H9 (cell line): Measurements from ENCODE around the gene CDC5L. TPM values are rescaled to one million over a fixed set of nuclear protein-coding genes. Genes with fewer than 3 reads are reported as not detected.

ENCODE experiments used
- DNase-seq: peaks from one replicate; pipeline ENCODE4 v3.0.0-alpha.2; 2017
- H2AFZ ChIP-seq: one replicate; pipeline ENCODE4 v1.6.1; 2013; ENCODE audit warnings: mild to moderate bottlenecking, low read length, control low read depth, moderate library complexity
- H2AK5ac ChIP-seq: 2 replicates; pipeline ENCODE4 v1.6.1; 2013; ENCODE audit warnings: low read length, control low read depth, mixed read lengths; ENCODE audit not compliant: insufficient read length
- H2BK120ac ChIP-seq: one replicate; pipeline ENCODE4 v1.6.1; 2013; ENCODE audit warnings: low read depth, mild to moderate bottlenecking, low read length, control low read depth, inconsistent platforms; ENCODE audit not compliant: poor library complexity, severe bottlenecking
- H2BK12ac ChIP-seq: 2 replicates; pipeline ENCODE4 v1.6.1; 2013; ENCODE audit warnings: low read length, control low read depth, mixed read lengths, low read depth; ENCODE audit not compliant: insufficient read length
- H2BK15ac ChIP-seq: 2 replicates; pipeline ENCODE4 v1.6.1; 2013; ENCODE audit warnings: low read depth, low read length, control low read depth
- H2BK20ac ChIP-seq: one replicate; pipeline ENCODE4 v1.6.1; 2013; ENCODE audit warnings: low read depth, mild to moderate bottlenecking, low read length, control low read depth, inconsistent platforms; ENCODE audit not compliant: poor library complexity, severe bottlenecking
- H2BK5ac ChIP-seq: 2 replicates; pipeline ENCODE4 v1.6.1; 2013; ENCODE audit warnings: low read length, control low read depth, mixed read lengths; ENCODE audit not compliant: insufficient read length
- H3K14ac ChIP-seq: 2 replicates; pipeline ENCODE4 v1.6.1; 2013; ENCODE audit warnings: low read length, control low read depth; ENCODE audit not compliant: insufficient read depth
- H3K18ac ChIP-seq: 2 replicates; pipeline ENCODE4 v1.6.1; 2013; ENCODE audit warnings: low read depth, mild to moderate bottlenecking, mixed read lengths, low read length, control low read depth; ENCODE audit not compliant: insufficient read length
- H3K23ac ChIP-seq: 2 replicates; pipeline ENCODE4 v1.6.1; 2013; ENCODE audit warnings: low read length, control low read depth, mixed read lengths, low read depth; ENCODE audit not compliant: insufficient read length
- H3K23me2 ChIP-seq: 2 replicates; pipeline ENCODE4 v1.6.1; 2013; ENCODE audit warnings: low read depth, mild to moderate bottlenecking, mixed read lengths, low read length, control low read depth; ENCODE audit not compliant: insufficient read length, poor library complexity, severe bottlenecking
- H3K27ac ChIP-seq: 2 replicates; pipeline ENCODE4 v1.5.1; 2013; ENCODE audit warnings: low read length, control low read depth, mixed read lengths, low read depth; ENCODE audit not compliant: insufficient read length
- H3K27me3 ChIP-seq: 2 replicates; pipeline ENCODE4 v1.6.1; 2013; ENCODE audit warnings: low read length, control low read depth, inconsistent platforms; ENCODE audit not compliant: insufficient read depth
- H3K4ac ChIP-seq: 2 replicates; pipeline ENCODE4 v1.6.1; 2013; ENCODE audit warnings: low read depth, mild to moderate bottlenecking, control low read depth, inconsistent platforms, low read length, moderate library complexity
- H3K4me1 ChIP-seq: 2 replicates; pipeline ENCODE4 v1.6.1; 2013; ENCODE audit warnings: low read length, control low read depth, inconsistent platforms; ENCODE audit not compliant: insufficient read depth
- H3K4me2 ChIP-seq: 2 replicates; pipeline ENCODE4 v1.6.1; 2013; ENCODE audit warnings: low read length, control low read depth, mixed read lengths; ENCODE audit not compliant: insufficient read length, insufficient read depth
- H3K56ac ChIP-seq: 2 replicates; pipeline ENCODE4 v1.6.1; 2013; ENCODE audit warnings: low read depth, mild to moderate bottlenecking, mixed read lengths, low read length, control low read depth; ENCODE audit not compliant: insufficient read length
- H3K79me1 ChIP-seq: 2 replicates; pipeline ENCODE4 v1.6.1; 2013; ENCODE audit warnings: low read depth, mild to moderate bottlenecking, moderate library complexity, low read length, control low read depth, inconsistent platforms; ENCODE audit not compliant: insufficient read depth, poor library complexity, severe bottlenecking
- H3K79me2 ChIP-seq: 2 replicates; pipeline ENCODE4 v1.6.1; 2013; ENCODE audit warnings: low read length, control low read depth, inconsistent platforms; ENCODE audit not compliant: insufficient read depth
- H3K9ac ChIP-seq: 2 replicates; pipeline ENCODE4 v1.6.1; 2013; ENCODE audit warnings: low read length, control low read depth, mixed read lengths; ENCODE audit not compliant: insufficient read length; ENCODE audit errors: extremely low read depth
- H3K9me3 ChIP-seq: one replicate; pipeline ENCODE4 v1.6.1; 2013; ENCODE audit warnings: low read depth, low read length, inconsistent platforms; ENCODE audit not compliant: control insufficient read depth
- H3T11ph ChIP-seq: one replicate; pipeline ENCODE4 v1.6.1; 2013; ENCODE audit warnings: mild to moderate bottlenecking, low read length, control low read depth, inconsistent platforms
- H4K20me1 ChIP-seq: one replicate; pipeline ENCODE4 v1.6.1; 2013; ENCODE audit not compliant: control insufficient read depth, insufficient read length, insufficient read depth
- H4K5ac ChIP-seq: 2 replicates; pipeline ENCODE4 v1.6.1; 2013; ENCODE audit warnings: low read depth, mild to moderate bottlenecking, mixed read lengths, low read length, control low read depth; ENCODE audit not compliant: insufficient read length
- H4K8ac ChIP-seq: replicated peaks from 2 replicates; pipeline ENCODE4 v1.6.1; 2013; ENCODE audit warnings: low read length, control low read depth, mixed read lengths, low read depth; ENCODE audit not compliant: insufficient read length
- H4K91ac ChIP-seq: 2 replicates; pipeline ENCODE4 v1.6.1; 2013; ENCODE audit warnings: low read depth, mild to moderate bottlenecking, moderate library complexity, mixed read lengths, low read length, control low read depth; ENCODE audit not compliant: insufficient read length
- H3K27ac Mint-ChIP-seq, 3 experiments: 2 replicates in 2 of 3; 3 replicates in 1 of 3; pipeline ENCODE4 v1.8.0; 2020 to 2021; ENCODE audit warnings: mixed read lengths in 3 of 3, mild to moderate bottlenecking in 1 of 3, moderate library complexity in 1 of 3
- H3K27me3 Mint-ChIP-seq: 2 replicates; pipeline ENCODE4 v1.8.0; 2021; ENCODE audit warnings: low read depth, mild to moderate bottlenecking, moderate library complexity, mixed read lengths
- H3K36me3 Mint-ChIP-seq, 3 experiments: 2 replicates in 2 of 3; 3 replicates in 1 of 3; pipeline ENCODE4 v1.8.0; 2020 to 2021; ENCODE audit warnings: low read depth in 3 of 3, mixed read lengths in 3 of 3; ENCODE audit not compliant: insufficient read depth in 1 of 3
- H3K4me1 Mint-ChIP-seq, 2 experiments: 2 replicates each; pipeline ENCODE4 v1.8.0; 2020; ENCODE audit warnings: mixed read lengths in 2 of 2
- H3K4me3 Mint-ChIP-seq, 2 experiments: 2 replicates in 1 of 2; 3 replicates in 1 of 2; pipeline ENCODE4 v1.8.0; 2020 to 2021; ENCODE audit warnings: mild to moderate bottlenecking in 2 of 2, mixed read lengths in 2 of 2, moderate library complexity in 1 of 2
- H3K9me3 Mint-ChIP-seq, 2 experiments: 2 replicates in 1 of 2; 3 replicates in 1 of 2; pipeline ENCODE4 v1.8.0; 2020; ENCODE audit warnings: mild to moderate bottlenecking in 2 of 2, mixed read lengths in 2 of 2, moderate library complexity in 1 of 2
- CTCF ChIP-seq: fragments of 200-600 bp; sonication (generic); conservative IDR thresholded peaks from 3 replicates; pipeline ENCODE4 v1.8.0; 2021; ENCODE audit warnings: antibody characterized with exemption, mild to moderate bottlenecking
- WGBS: extraction: QIAGEN DNeasy Blood & Tissue Kit; methylation state at CpG from one replicate; pipeline ENCODE4 v1.1.7; 2013; ENCODE audit warnings: missing lambda C conversion rate, low lambda C conversion rate, mixed read lengths; ENCODE audit not compliant: insufficient read length; ENCODE audit errors: extremely low coverage; 5-methylcytosine and 5-hydroxymethylcytosine counted together
- total RNA-seq: library from RNA; stranded (reverse); gene quantifications from 2 replicates; pipeline ENCODE4 v1.2.1, GENCODE V29; 2021

CDC5L gene
- total RNA-seq, 1 experiment from 2014 or later = 34.3 TPM

- Histone ChIP-seq H3T11ph (no peak overlapping the region), H3K4me1 (no peaks in the 10 kb centered on the region), H2BK15ac (no peak overlapping the region), H3K4me2 (no peak overlapping the region), H3K9ac (no peak overlapping the region), H3K27me3 (no peaks in the 10 kb centered on the region), H3K23me2 (no peaks in the 10 kb centered on the region), H2AK5ac (no peak overlapping the region), H3K9me3 (no peaks in the 10 kb centered on the region), H3K23ac (no peak overlapping the region), H2BK120ac (no peak overlapping the region), H2BK12ac (no peak overlapping the region), H3K18ac (no peak overlapping the region), H3K4ac (no peak overlapping the region), H4K5ac (no peak overlapping the region), H3K14ac (no peak overlapping the region), H4K8ac (no peak overlapping the region), H2BK20ac (no peak overlapping the region), H3K27ac (no peak overlapping the region), H4K91ac (no peak overlapping the region), H3K79me2 (no peaks in the 10 kb centered on the region), H2BK5ac (no peak overlapping the region), H4K20me1 (no peaks in the 10 kb centered on the region), H3K79me1 (no peaks in the 10 kb centered on the region), H3K56ac (no peak overlapping the region), H2AFZ (no peak overlapping the region)
- Mint-ChIP-seq H3K4me1 (no peaks in the 10 kb centered on the region), H3K27ac (no peak overlapping the region), H3K9me3 (no peaks in the 10 kb centered on the region), H3K27me3 (no peaks in the 10 kb centered on the region), H3K36me3 (peaks cover 7 to 65% (median 47%) of the 10 kb centered on the region in 3 experiments; a peak in 5 of 7 replicates), H3K4me3 (no peak overlapping the region)
- no peak for TF ChIP-seq CTCF
- WGBS = no CpG with 5 or more reads among the region's 3 CpGs
- no peak for DNase-seq
These were observed 41.2 kb downstream of the CDC5L start for GRCh38 chr6:44428682-44429081.
